ENCODE measurements around the gene MACROD2.

Gene MACROD2

GRCh38 chr20:15033891-15034290, 1038.6 kb downstream of the MACROD2 start:
- no peaks in the 10 kb centered on the region for H3K9me2 ChIP-seq (replicated peaks; ENCODE audit: insufficient read depth, low read length)
- H3K4me2 ChIP-seq (ENCODE audit: low read depth, low read length, poor library complexity, severe bottlenecking), result no peak overlapping the region
- no peak for TF ChIP-seq CTCF (IDR thresholded peaks at IDR 0.05; ENCODE audit: insufficient read depth, low read length, poor library complexity, severe bottlenecking)
- no peaks in the 10 kb centered on the region for H4K20me1 ChIP-seq (ENCODE audit: low read depth, low read length)
- no peak overlapping the region for H3K4me3 ChIP-seq (ENCODE audit: insufficient read depth, low read length, poor library complexity, severe bottlenecking)
- no peaks in the 10 kb centered on the region for H3K36me3 ChIP-seq (ENCODE audit: low read length)
- H3K9me3 ChIP-seq (ENCODE audit: insufficient read depth, low read length), result no peaks in the 10 kb centered on the region
- no peak overlapping the region for H2AFZ ChIP-seq (ENCODE audit: low read depth, low read length, severe bottlenecking)
- H3F3A ChIP-seq (ENCODE audit: insufficient read depth), result no peaks in the 10 kb centered on the region
- H3K79me2 ChIP-seq (ENCODE audit: insufficient read depth, low read length), result no peaks in the 10 kb centered on the region
- no peaks in the 10 kb centered on the region for H3K27me3 ChIP-seq (ENCODE audit: low read length)
- H3K27ac ChIP-seq (ENCODE audit: low read depth, low read length), result no peak overlapping the region
- no peak overlapping the region for H3K9ac ChIP-seq (ENCODE audit: low read length)

- Histone ChIP-seq H3F3A (ENCODE audit: insufficient read depth) (no peaks in the 10 kb centered on the region), H4K20me1 (ENCODE audit: low read depth, low read length) (no peaks in the 10 kb centered on the region), H3K27ac (ENCODE audit: low read depth, low read length) (no peak overlapping the region), H3K9ac (ENCODE audit: low read length) (no peak overlapping the region), H3K9me2 (replicated peaks; ENCODE audit: insufficient read depth, low read length) (no peaks in the 10 kb centered on the region), H3K4me2 (ENCODE audit: low read depth, low read length, poor library complexity, severe bottlenecking) (no peak overlapping the region), H2AFZ (ENCODE audit: low read depth, low read length, severe bottlenecking) (no peak overlapping the region), H3K79me2 (ENCODE audit: insufficient read depth, low read length) (no peaks in the 10 kb centered on the region), H3K36me3 (ENCODE audit: low read length) (no peaks in the 10 kb centered on the region), H3K9me3 (ENCODE audit: insufficient read depth, low read length) (no peaks in the 10 kb centered on the region), H3K27me3 (ENCODE audit: low read length) (no peaks in the 10 kb centered on the region), H3K4me3 (ENCODE audit: insufficient read depth, low read length, poor library complexity, severe bottlenecking) (no peak overlapping the region)
- TF ChIP-seq EZH2phosphoT487 (conservative IDR thresholded peaks at IDR 0.05; ENCODE audit: low read length), result no peak
- no peak for TF ChIP-seq CTCF (IDR thresholded peaks at IDR 0.05; ENCODE audit: insufficient read depth, low read length, poor library complexity, severe bottlenecking)
Measured at GRCh38 chr20:15036948-15037347, 1041.6 kb downstream of the MACROD2 start.

- H3K36me3 ChIP-seq (ENCODE audit: low read length), result no peaks in the 10 kb centered on the region
- TF ChIP-seq EZH2phosphoT487 (conservative IDR thresholded peaks at IDR 0.05; ENCODE audit: low read length), result no peak
- TF ChIP-seq CTCF (IDR thresholded peaks at IDR 0.05; ENCODE audit: insufficient read depth, low read length, poor library complexity, severe bottlenecking), result no peak
- no peaks in the 10 kb centered on the region for H3K27me3 ChIP-seq (ENCODE audit: low read length)
- no peaks in the 10 kb centered on the region for H3F3A ChIP-seq (ENCODE audit: insufficient read depth)
- H3K4me2 ChIP-seq (ENCODE audit: low read depth, low read length, poor library complexity, severe bottlenecking), result no peak overlapping the region
- H3K4me3 ChIP-seq (ENCODE audit: insufficient read depth, low read length, poor library complexity, severe bottlenecking), result no peak overlapping the region
- H3K27ac ChIP-seq (ENCODE audit: low read depth, low read length), result no peak overlapping the region
- no peaks in the 10 kb centered on the region for H4K20me1 ChIP-seq (ENCODE audit: low read depth, low read length)
- no peaks in the 10 kb centered on the region for H3K9me3 ChIP-seq (ENCODE audit: insufficient read depth, low read length)
- no peaks in the 10 kb centered on the region for H3K9me2 ChIP-seq (replicated peaks; ENCODE audit: insufficient read depth, low read length)
- no peak overlapping the region for H3K9ac ChIP-seq (ENCODE audit: low read length)
- no peak overlapping the region for H2AFZ ChIP-seq (ENCODE audit: low read depth, low read length, severe bottlenecking)
- no peaks in the 10 kb centered on the region for H3K79me2 ChIP-seq (ENCODE audit: insufficient read depth, low read length)
Measured at GRCh38 chr20:15039088-15039752, 1043.9 kb downstream of the MACROD2 start.
